ENCODE results near the gene PIWIL4.
"Not testable (repeated sequence)": the region's sequence is repeated elsewhere in the genome, so short reads cannot be mapped to it uniquely, and the experiment has no call there.

PIWIL4 gene

DNA sequence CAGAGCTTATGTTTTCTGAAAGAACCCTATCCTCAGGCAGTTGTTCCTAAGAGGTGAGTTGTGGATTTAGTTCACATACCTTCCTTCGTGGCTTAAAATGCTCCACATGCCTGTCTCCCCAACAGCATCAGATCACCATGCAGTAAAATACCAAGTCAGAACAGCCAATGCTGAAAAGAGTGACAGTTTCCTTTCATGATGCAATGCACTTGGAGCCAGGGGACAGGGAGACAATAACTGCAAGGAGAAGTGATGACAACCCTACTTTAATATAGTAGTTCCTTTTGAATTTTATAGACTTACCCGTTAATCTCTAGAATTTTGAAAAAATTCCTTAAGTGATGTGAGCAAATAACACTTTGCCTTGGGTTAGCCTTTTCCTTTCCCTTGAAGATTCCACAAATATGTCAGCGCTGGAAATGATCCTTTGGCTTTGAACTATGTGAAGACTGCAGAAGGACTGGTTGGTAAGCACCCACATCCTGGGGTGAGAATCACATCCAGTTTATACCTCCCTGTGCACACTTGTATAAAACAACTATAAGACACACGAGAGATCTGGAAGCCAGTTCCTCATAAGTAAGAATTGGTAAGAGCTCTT is 71.2 kb downstream of the PIWIL4 start:
- DNase-seq (ENCODE audit: low read depth in 2 of 2) = no peak

DNA sequence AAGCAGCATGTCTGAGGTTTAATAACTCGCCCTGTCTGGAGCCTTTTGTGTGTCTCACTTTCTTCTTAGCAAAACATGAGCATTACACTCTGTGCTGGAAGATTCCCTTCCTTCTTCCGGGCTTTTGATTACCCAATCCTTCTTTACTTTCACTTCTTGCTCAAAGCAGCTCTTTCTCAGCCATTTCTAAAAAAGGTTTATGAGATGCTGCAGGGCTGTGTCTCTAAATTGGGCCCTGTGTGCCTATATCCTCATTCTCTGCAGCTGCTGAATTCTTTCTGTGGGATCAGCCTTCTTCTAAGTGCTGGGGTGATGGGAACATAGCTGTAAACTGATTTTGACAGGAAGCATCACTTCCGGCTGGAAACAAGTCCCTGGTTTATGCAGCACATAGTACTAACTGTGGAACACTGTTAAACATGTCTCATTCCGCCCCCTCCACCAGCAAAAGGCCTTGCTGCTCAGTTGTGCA is 71.8 kb downstream of the PIWIL4 start:
- no peak for DNase-seq (ENCODE audit: low read depth in 2 of 2)

DNA sequence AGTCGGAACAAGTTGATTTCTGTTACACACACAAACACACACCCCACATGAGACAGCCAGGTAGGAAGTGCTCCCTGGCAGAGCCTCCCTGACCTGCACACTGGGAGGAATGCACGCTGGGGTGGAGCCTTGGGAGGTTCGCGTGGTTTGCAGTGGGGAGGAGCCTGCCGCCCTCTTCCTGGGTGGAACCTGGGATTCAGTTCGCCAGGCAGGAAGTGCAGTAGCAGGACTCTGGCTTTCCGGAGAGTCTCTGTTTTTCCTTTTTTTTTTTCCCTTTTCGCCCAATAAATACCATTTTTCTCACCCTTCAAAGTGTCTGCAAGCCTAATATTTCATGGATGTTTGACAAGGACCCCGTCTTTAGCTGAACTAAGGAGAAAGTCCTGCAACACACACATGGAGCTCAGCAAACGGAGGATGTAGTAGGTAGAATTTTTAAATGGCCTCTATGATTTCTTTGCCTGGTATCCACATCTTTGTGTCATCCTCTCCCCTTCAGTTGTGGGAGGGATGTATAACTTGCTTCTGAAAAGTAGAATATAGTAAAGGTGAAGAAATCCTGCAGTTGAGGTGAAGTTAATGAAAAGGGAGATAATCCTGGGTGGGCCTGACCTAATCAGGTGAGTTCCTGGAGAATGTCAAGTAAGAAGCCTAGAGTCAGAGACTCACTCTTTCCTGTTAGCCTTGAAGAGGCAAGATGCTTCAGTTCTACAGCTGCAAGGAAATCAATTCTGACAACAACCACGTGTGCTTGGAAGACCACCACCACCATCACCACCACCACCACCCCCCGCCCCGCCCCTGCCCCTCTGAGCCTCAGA is 72.9 kb downstream of the PIWIL4 start:
- DNase-seq (ENCODE audit: low read depth in 2 of 2) = no peak

DNA sequence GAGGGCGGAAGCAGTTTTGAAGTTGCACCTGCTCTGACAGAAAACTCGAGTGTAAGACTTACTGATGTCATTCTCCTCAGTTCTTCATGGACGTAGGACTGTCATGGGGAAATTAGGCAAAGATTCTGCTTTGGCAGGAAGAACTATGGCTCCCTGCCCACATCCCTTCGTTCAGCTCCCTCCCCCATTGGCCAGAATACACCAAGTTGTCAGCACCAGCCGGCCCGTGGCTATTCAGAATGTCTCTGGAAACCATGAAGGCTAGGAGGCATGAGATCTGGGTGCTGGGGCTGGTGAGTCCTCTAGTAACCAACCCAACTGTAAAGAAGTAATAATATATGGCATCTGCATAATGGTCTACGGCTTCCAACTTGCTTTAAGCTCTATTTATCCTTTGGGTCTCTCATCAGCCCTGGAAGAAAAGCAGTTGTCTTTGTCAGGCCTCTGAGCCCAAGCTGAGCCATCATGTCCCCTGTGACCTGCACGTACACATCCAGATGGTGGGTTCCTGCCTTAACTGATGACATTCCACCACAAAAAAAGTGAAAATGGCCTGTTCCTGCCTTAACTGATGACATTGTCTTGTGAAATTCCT is 74.1 kb downstream of the PIWIL4 start:
- no peak for DNase-seq (ENCODE audit: low read depth in 2 of 2)

- not testable (repeated sequence) for DNase-seq (ENCODE audit: low read depth in 2 of 2)
Measured at GRCh38 chr11:94643186-94643585, 76.0 kb downstream of the PIWIL4 start.

DNA sequence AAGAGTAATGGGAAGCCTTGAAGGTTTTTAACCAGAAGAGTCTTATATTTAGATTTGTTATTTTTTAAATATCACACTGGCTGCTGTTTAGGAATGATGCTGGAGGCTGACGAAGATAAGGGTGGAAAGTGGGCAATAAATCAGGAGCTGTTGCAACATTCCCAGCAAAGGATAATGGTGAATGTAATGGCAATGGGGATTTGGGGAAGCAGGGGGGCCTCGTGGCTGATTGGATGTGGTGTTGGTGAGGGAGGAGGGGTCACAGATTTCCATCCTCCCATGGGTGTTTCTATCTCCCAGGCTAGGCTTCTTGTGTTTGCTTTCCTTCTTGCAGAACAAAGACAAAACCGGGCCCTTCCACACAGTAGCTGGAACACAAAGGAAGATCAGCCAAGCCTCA is 80.8 kb downstream of the PIWIL4 start:
- DNase-seq (ENCODE audit: low read depth in 2 of 2) = no peak

GRCh38 chr11:94648789-94649188 is 81.6 kb downstream of the PIWIL4 start:
- DNase-seq (ENCODE audit: low read depth in 2 of 2) = no peak

GRCh38 chr11:94649254-94649653 is 82.1 kb downstream of the PIWIL4 start:
- no peak for DNase-seq (ENCODE audit: low read depth in 2 of 2)

GRCh38 chr11:94649964-94650623 is 82.9 kb downstream of the PIWIL4 start:
- DNase-seq (ENCODE audit: low read depth in 2 of 2) = no peak

DNA sequence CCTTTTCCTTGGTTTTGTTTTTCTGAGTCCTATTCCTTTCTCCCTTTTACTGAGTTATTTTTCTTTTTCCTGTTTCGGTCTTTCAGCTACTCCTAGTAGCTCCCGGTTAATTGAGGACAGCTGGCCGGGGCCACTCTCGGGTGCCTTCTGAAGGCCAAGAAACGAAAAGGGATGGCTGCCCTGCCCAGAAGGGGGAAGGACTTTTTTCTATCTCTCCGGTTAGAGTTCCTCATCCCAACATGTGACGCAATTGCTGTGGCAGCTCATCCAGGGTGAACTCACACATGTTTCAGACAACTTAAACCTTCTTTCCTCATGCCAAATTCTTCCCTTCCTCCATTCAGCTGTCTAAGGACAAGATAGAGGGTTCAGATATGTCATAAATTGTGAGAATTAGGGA is 83.6 kb downstream of the PIWIL4 start:
- DNase-seq (ENCODE audit: low read depth in 2 of 2) = no peak

- DNase-seq (ENCODE audit: low read depth in 2 of 2) = no peak
Measured at GRCh38 chr11:94652735-94653284, 85.6 kb downstream of the PIWIL4 start.

GRCh38 chr11:94653561-94653960 is 86.4 kb downstream of the PIWIL4 start:
- DNase-seq (ENCODE audit: low read depth in 2 of 2) = no peak

DNA sequence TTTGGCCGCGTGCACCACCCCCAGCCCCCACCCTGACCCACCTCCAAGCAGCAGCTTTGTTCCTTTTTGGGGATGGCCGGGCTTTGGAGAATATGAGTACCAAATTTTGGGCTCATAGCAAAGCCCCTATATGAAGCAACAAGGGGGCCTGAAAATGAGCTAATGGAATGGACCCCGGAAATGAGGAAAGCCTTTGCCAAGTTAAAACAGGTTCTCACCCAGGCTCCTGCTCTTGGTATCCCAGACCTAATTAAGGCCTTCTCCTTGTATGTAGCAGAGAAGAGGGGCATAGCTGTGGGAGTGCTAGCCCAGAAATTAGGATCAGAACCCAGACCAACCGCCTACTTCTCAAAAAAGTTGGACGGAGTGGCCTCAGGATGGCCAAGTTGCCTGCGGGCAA is 87.0 kb downstream of the PIWIL4 start:
- no peak for DNase-seq (ENCODE audit: low read depth in 2 of 2)

GRCh38 chr11:94655291-94655690 is 88.1 kb downstream of the PIWIL4 start:
- no peak for DNase-seq (ENCODE audit: low read depth in 2 of 2)

DNA sequence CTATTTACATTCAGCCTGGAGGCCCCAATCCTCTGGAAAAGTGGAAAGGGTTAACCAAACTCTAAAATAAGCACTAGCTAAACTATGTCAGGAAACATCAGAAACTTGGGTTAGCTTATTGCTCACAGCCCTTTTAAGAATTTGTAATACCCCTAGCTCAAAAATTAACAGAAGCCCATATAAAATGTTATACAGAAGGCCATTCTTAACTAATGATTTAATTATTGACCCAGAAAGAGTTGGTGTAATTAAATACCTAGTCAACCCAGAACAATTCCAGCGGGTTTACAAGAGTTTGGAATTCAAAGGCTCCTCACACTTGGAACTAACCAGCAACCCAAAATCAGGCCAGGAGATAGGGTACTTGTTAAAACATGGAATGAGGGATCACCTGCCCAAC is 88.8 kb downstream of the PIWIL4 start:
- no peak for DNase-seq (ENCODE audit: low read depth in 2 of 2)

DNA sequence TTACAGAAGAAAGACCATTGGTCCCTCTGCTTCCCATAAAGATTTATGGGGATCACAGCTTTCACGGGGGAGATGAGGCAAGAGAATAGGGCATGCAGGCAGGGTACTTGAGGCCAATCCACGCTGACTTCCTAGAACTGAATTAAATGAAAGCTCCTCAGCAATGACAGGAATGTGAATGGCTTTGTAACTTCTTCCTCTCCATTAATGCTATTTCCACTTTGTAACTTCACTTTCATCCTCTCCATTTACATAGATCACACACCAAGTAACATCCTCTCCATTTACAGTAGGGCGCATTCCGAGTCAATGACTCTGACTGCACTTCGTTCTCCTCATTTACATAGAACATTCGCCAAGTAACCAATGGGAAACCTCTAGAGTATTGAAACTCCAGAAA is 89.8 kb downstream of the PIWIL4 start:
- DNase-seq (ENCODE audit: low read depth in 2 of 2) = no peak

- no peak for DNase-seq (ENCODE audit: low read depth in 2 of 2)
Measured at GRCh38 chr11:94657629-94658028, 90.5 kb downstream of the PIWIL4 start.

GRCh38 chr11:94658386-94658785 is 91.2 kb downstream of the PIWIL4 start:
- no peak for DNase-seq (ENCODE audit: low read depth in 2 of 2)

DNA sequence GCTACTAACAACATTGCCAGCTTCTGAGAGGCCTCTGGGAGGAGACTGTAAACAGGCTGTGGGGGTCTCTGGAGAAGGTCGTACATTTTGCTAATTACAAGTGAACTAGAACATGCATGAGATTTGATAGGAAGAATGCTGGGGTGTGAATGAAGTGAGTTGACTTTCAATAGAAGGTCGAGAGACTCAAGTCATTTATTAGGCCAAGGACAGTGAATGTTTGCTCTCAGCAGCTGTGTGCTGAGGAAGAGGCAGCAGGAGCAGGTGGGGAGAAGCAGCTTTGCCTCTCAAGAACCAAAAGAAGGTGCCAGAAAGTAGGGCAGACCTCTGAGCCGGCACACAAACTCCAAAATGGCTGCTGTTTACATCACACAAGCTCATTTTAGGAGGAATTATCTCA is 91.7 kb downstream of the PIWIL4 start:
- no peak for DNase-seq (ENCODE audit: low read depth in 2 of 2)

DNA sequence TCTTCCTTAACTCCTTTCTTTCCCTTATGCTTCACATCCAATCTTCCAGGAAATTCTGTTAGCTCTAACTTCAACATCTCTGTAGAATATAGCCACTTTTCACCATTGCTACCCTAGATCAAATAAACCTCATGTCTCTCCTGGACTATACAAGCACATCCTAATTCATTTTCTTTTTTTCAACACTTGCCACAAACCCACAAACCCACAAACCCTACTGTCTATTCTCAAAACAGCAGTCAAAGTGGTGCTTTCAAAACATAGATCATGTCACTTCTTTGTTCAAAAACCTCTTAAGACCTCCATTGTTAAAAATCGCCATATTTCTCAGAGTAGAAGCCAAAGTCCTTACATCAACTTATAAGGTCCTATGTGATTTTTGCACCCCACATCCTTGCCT is 94.3 kb downstream of the PIWIL4 start:
- no peak for DNase-seq (ENCODE audit: low read depth in 2 of 2)

DNA sequence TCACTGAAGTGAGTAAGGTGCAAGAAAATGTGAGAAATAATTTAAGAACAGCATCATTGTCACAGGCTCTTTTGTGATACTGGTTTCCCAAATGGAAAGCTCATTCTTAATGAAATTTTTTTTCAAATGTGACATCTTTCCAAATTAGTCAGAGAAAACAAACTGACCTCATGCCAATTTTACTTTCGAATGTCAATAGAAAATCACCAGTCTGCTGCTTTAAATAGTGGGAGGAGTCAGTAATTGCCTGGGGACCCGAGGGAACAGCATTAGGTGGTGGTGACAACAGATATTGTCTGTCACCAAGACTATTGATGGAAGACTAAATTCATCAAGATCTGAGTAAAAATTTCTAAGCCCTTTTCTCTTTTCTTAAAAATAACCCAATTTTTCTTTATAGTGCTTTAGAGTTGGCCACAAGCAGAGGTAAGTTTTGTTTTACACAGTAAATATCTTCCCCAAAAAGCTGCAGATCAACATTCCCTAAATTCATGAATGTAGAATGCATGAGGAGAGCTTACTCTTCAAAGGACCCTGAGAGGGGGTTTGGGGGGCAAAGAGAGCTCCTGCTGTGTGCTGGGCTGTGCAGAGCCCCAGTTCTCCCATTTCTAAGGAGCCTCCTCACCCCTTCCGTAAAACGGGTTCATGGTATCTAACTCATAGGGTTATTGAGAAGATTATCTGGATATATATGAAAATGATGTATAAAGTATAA is 95.1 kb downstream of the PIWIL4 start:
- no peak for DNase-seq (ENCODE audit: low read depth in 2 of 2)
